Fibroblast of pulmonary artery (primary cell): Measurements from ENCODE around the gene RAB1B.

Source experiments
- DNase-seq: peaks from one replicate; pipeline ENCODE4 v3.0.0-alpha.2; 2010; ENCODE audit warnings: low read depth
- H3K4me3 ChIP-seq: replicated peaks from 2 replicates; pipeline ENCODE4 v1.5.1; 2011; ENCODE audit warnings: low read depth, mild to moderate bottlenecking, control low read depth, low read length, moderate library complexity
- CTCF ChIP-seq: IDR thresholded peaks from 2 replicates; pipeline ENCODE4 v1.5.1; 2011; ENCODE audit warnings: mild to moderate bottlenecking, control low read depth, low read length, inconsistent platforms; ENCODE audit errors: missing control alignments

RAB1B gene

GRCh38 chr11:66313321-66314185 lies 45.1 kb downstream of the RAB1B start:
- no peak for TF ChIP-seq CTCF
- H3K4me3 ChIP-seq, result peak overlapping the region; percentile 60
- peak; percentile 32 for DNase-seq

- no peak for TF ChIP-seq CTCF
- no peak for DNase-seq
- peak overlapping the region; percentile 60 for H3K4me3 ChIP-seq
Observed at GRCh38 chr11:66314186-66314501, 45.7 kb downstream of the RAB1B start.

- TF ChIP-seq CTCF, result no peak
- peak overlapping the region; percentile 60 for H3K4me3 ChIP-seq
- DNase-seq, result no peak
Observed at GRCh38 chr11:66314561-66315497, 46.4 kb downstream of the RAB1B start.

- DNase-seq, result no peak
- no peak for TF ChIP-seq CTCF
- peak overlapping the region; percentile 60 for H3K4me3 ChIP-seq
Observed at GRCh38 chr11:66315498-66315885, 47.1 kb downstream of the RAB1B start.

- TF ChIP-seq CTCF, result no peak
- DNase-seq, result no peak
- H3K4me3 ChIP-seq, result peak overlapping the region; percentile 60
Observed at GRCh38 chr11:66315921-66316811, 47.7 kb downstream of the RAB1B start.

GRCh38 chr11:66316849-66317251 lies 48.4 kb downstream of the RAB1B start, which contains the start of gene CD248:
CD248 (minus strand) TSS chr11:66317044; CDS start chr11:66317027, 17 bp downstream.
- no peak for TF ChIP-seq CTCF
- H3K4me3 ChIP-seq, result peak within 1 kb of the TSS; percentile 60
- DNase-seq, result peak; percentile 86
